ENCODE results near the gene OS9.
A peak's percentile ranks its signal among the peaks of the same experiment; 100 is the strongest.

The OS9 gene

DNA sequence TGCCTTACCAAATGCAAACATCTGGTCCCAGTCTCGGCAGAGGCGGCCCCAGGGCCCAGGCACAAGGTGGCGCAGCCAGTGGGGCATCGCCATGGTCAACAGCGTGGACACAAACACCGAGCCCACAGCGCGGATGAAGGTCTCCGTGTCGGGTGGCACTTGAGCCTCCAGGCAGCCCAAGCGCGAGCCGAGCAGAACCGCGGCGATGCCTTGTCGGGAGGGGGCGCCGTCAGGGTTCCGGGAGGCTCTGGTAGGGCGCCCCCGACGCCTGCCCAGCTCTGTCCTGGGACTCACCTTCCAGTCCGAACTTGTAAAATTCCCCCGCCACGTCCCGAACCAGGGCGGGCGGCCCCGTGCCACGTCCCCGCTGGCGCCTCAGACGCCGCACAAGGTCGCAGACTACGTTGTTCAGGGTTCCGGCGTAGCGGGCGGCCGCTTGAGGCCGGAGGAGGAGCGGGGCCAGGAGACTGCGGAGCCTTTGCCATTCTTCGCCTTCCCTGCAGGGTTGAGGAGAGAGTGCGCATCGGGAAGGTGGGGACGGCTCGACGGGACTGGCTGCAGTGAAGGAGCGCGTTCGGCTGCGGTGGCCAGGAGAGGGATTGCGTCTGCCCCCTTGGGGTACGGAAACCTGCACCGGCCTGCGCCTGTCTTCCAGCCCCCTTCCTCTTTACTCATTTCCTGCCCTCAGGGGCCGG, 71.2 kb downstream of the OS9 start:
- Histone ChIP-seq H3K27ac (ENCODE audit: low read depth, low read length) (no peak overlapping the region), H3K36me3 (ENCODE audit: insufficient read depth, low read length) (peaks cover 24% of the 10 kb centered on the region), H3K9me3 (ENCODE audit: insufficient read depth, low read depth, low read length) (no peaks in the 10 kb centered on the region), H3K4me3 (ENCODE audit: low read length) (peak overlapping the region; percentile 56), H3K27me3 (ENCODE audit: insufficient read depth, low read length) (peaks cover 59% of the 10 kb centered on the region), H3K9ac (ENCODE audit: low read depth, low read length) (peak overlapping the region; percentile 11), H3K4me1 (ENCODE audit: insufficient read depth, low read length) (peaks cover 9% of the 10 kb centered on the region)
- WGBS = 1% methylated on average over 60 of the region's 60 CpGs

DNA sequence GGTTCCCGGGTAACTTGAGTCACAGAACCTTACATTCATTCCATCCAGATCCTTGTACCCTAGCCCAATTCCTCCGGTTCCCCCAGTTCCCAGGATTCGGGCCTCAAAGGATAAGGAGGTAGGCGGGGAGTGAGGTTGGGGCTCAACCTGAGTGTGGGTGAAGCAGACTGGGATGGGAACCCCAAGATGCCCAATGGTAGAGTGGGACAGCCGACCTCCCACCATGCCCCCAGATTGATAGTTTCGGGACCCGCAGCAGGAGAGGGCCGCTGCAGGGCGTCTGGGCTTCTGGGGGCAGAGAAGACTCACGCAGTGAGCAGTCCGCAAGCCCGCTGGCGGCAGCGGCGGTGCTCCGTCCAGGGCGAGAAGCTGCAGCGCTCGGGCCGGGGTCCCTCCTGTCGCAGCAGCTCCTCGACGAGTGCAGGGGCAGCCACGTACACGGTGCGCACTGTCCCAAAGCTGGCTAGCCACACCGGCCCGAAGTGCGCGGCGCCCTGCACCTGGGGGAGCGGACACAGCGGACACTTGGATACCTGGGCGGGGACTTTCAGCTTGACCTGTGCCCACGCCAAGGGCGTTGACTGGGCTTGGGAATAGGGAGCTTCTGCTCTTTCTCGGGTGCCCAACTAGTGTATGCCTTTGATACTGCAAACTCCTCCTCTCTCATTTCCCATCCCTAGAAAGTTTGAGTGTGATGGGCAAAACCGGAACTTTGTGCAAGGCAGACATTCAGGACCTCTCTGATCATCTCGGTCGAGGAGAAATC, 71.9 kb downstream of the OS9 start:
- Histone ChIP-seq H3K27me3 (ENCODE audit: insufficient read depth, low read length) (peaks cover 59% of the 10 kb centered on the region), H3K4me3 (ENCODE audit: low read length) (peak overlapping the region; percentile 56), H3K27ac (ENCODE audit: low read depth, low read length) (no peak overlapping the region), H3K36me3 (ENCODE audit: insufficient read depth, low read length) (peaks cover 31% of the 10 kb centered on the region), H3K9me3 (ENCODE audit: insufficient read depth, low read depth, low read length) (no peaks in the 10 kb centered on the region), H3K9ac (ENCODE audit: low read depth, low read length) (no peak overlapping the region; the same call in 1 of the 2 replicates), H3K4me1 (ENCODE audit: insufficient read depth, low read length) (peaks cover 10% of the 10 kb centered on the region)
- 4% methylated on average over 40 of the region's 40 CpGs for WGBS

DNA sequence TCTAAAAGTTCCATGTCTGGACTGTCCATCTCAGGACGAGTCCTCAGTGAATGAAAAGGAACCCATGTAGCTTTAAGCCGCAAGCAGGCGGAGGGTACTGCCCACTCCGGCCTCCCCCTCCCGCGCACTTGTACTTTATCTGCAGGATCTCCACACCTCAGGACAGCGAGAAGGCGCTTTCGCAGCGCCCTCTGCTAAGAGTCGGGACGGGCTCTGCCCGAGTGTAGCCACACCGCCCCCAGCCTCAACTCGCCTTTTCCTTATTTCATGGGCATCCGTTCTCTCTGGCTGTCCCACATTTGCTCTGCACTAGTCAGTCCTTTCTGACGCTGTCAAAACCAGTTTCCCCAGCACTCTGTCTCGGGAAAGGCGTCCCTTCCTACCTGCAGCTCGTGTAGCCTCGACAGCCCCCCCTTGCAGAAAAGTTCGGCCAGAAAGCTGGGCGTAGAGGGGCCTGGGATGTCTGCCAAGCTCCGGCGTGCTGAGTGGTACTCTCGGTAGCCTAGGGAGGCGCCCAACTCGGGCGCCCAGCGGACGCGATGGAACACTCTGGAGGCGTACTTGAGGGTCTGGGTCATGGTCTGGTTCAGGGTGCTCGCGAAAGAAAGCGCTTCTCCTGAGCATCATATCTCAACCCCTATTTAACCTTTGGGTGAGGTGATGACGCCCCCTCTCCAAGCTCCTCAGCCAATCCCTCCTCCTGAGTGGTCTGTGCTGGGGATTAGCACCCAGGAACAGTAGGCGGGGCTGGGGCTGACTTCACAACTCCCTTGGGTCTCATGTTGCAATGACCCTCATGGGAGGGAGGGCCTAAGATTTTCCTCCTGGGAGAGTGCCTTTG, 72.8 kb downstream of the OS9 start, which contains the start of gene CYP27B1:
CYP27B1 (minus strand) TSS at position 615 of the 841 bp plus-strand sequence; CDS start at position 578, 37 bp downstream.
- Histone ChIP-seq H3K4me3 (ENCODE audit: low read length) (peak within 1 kb of the TSS; percentile 56), H3K9me3 (ENCODE audit: insufficient read depth, low read depth, low read length) (no peaks in the 10 kb centered on the region), H3K27me3 (ENCODE audit: insufficient read depth, low read length) (peaks cover 59% of the 10 kb centered on the region), H3K36me3 (ENCODE audit: insufficient read depth, low read length) (peaks cover 33% of the 10 kb centered on the region), H3K9ac (ENCODE audit: low read depth, low read length) (no peak within 1 kb of the TSS; the same call in 1 of the 2 replicates), H3K4me1 (ENCODE audit: insufficient read depth, low read length) (peaks cover 15% of the 10 kb centered on the region), H3K27ac (ENCODE audit: low read depth, low read length) (peak within 1 kb of the TSS; percentile 32; the same call in 1 of the 2 replicates)
- 5% methylated on average over 38 of the region's 38 CpGs for WGBS

DNA sequence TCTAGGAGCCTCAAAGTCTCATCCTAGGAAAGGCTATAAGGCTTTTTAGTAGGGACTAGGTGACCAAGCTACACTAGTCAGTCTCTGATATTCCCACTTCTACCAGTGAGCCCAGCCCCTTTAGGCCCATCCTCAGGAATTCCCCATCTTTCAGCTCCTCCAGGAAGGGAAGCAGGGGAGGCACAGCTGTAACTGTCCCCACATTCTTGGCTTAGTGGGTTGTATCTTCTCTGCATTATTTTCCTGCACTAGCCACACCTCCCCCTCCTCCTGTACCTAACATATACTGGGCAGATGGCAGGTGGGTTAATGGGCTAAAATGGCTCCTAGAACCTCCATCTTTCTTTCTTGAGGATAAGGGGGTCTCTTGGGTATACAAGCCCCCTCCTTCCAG, 73.4 kb downstream of the OS9 start:
- Histone ChIP-seq H3K27me3 (ENCODE audit: insufficient read depth, low read length) (peaks cover 55% of the 10 kb centered on the region), H3K27ac (ENCODE audit: low read depth, low read length) (peak overlapping the region; percentile 32; the same call in 1 of the 2 replicates), H3K4me1 (ENCODE audit: insufficient read depth, low read length) (peaks cover 15% of the 10 kb centered on the region), H3K9ac (ENCODE audit: low read depth, low read length) (no peak overlapping the region), H3K9me3 (ENCODE audit: insufficient read depth, low read depth, low read length) (no peaks in the 10 kb centered on the region), H3K36me3 (ENCODE audit: insufficient read depth, low read length) (peaks cover 33% of the 10 kb centered on the region), H3K4me3 (ENCODE audit: low read length) (peak overlapping the region; percentile 56; the same call in 1 of the 2 replicates)

DNA sequence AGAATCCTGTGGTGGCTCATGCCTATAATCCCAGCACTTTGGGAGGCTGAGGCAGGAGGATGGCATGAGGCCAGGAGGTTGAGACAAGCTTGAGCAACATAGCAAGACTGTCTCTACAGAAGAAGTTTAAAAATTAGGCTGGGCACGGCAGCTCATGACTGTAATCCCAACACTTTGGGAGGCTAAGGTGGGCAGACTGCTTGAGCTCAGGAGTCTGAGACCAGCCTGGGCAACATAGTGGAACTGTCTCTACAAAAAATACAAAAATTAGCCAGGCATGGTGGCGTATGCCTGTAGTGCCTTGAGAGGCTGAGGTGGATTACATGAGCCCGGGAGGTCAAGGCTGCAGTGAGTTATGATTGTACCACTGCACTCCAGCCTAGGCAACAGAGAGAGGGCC, 73.9 kb downstream of the OS9 start:
- H3K4me1 ChIP-seq (ENCODE audit: insufficient read depth, low read length) = peaks cover 15% of the 10 kb centered on the region
- H3K9me3 ChIP-seq (ENCODE audit: insufficient read depth, low read depth, low read length) = no peaks in the 10 kb centered on the region
- H3K9ac ChIP-seq (ENCODE audit: low read depth, low read length) = no peak overlapping the region
- 92% methylated on average over 3 of the region's 3 CpGs for WGBS
- H3K4me3 ChIP-seq (ENCODE audit: low read length) = no peak overlapping the region
- peaks cover 33% of the 10 kb centered on the region for H3K36me3 ChIP-seq (ENCODE audit: insufficient read depth, low read length)
- H3K27me3 ChIP-seq (ENCODE audit: insufficient read depth, low read length) = peaks cover 50% of the 10 kb centered on the region
- H3K27ac ChIP-seq (ENCODE audit: low read depth, low read length) = no peak overlapping the region

DNA sequence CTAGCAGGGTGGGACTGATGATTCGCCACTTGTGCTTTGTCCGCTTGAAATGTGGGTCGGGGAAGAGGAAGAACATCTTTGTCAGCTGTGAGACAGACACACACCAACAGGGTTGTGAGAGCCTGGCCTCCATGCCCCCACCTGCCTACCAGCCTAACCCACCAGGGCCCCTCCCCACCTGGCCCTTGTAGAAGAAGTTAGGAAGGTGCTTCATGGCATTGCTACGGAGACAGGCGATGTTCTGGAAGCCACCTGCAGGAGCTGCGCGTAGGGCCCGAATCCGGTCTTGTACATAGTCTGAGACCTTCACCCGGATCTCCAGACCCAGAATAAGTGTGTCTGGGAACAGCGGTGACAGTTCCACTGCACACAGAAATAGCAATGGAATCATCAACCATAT, 75.7 kb downstream of the OS9 start:
- peaks cover 17% of the 10 kb centered on the region for H3K4me1 ChIP-seq (ENCODE audit: insufficient read depth, low read length)
- H3K9ac ChIP-seq (ENCODE audit: low read depth, low read length) = no peak overlapping the region
- no peak overlapping the region for H3K4me3 ChIP-seq (ENCODE audit: low read length)
- peaks cover 33% of the 10 kb centered on the region for H3K36me3 ChIP-seq (ENCODE audit: insufficient read depth, low read length)
- no peak overlapping the region for H3K27ac ChIP-seq (ENCODE audit: low read depth, low read length)
- 96% methylated on average over 11 of the region's 11 CpGs for WGBS
- H3K27me3 ChIP-seq (ENCODE audit: insufficient read depth, low read length) = peaks cover 43% of the 10 kb centered on the region
- no peaks in the 10 kb centered on the region for H3K9me3 ChIP-seq (ENCODE audit: insufficient read depth, low read depth, low read length)

DNA sequence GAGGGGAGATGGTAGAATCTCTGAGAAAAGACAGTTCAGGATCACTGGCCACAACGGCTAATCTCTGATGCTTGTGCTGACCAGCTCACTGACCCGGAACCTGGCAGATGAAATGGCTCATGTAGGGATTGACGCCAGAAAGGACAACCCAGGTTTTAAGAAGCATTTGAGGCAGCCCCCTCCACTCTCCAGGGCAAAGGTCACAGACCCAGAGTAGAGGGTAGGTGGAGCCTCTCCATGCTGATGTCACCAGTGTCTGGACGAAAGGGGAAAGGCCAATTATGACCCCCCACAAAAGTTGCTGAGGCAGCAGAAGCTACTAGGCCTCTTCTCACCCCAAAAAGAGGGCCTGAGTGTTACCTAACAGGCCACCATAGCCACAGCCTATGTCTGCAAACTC, 76.8 kb downstream of the OS9 start:
- no peak overlapping the region for H3K9ac ChIP-seq (ENCODE audit: low read depth, low read length)
- no peaks in the 10 kb centered on the region for H3K9me3 ChIP-seq (ENCODE audit: insufficient read depth, low read depth, low read length)
- H3K4me3 ChIP-seq (ENCODE audit: low read length) = peak overlapping the region; percentile 76; the same call in 1 of the 2 replicates
- peaks cover 17% of the 10 kb centered on the region for H3K4me1 ChIP-seq (ENCODE audit: insufficient read depth, low read length)
- peaks cover 33% of the 10 kb centered on the region for H3K36me3 ChIP-seq (ENCODE audit: insufficient read depth, low read length)
- WGBS = 91% methylated on average over 4 of the region's 4 CpGs
- no peak overlapping the region for H3K27ac ChIP-seq (ENCODE audit: low read depth, low read length)
- peaks cover 32% of the 10 kb centered on the region for H3K27me3 ChIP-seq (ENCODE audit: insufficient read depth, low read length)
